GM12872 (cell line): ENCODE results near the gene METTL15.

Source experiments
- TF ChIP-seq, protein P1 (sequence below): IDR thresholded peaks from 3 replicates; pipeline ENCODE4 v1.5.1; 2011; ENCODE audit warnings: low read depth, mild to moderate bottlenecking, low read length, moderate library complexity; ENCODE audit not compliant: insufficient read depth

METTL15 gene

DNA sequence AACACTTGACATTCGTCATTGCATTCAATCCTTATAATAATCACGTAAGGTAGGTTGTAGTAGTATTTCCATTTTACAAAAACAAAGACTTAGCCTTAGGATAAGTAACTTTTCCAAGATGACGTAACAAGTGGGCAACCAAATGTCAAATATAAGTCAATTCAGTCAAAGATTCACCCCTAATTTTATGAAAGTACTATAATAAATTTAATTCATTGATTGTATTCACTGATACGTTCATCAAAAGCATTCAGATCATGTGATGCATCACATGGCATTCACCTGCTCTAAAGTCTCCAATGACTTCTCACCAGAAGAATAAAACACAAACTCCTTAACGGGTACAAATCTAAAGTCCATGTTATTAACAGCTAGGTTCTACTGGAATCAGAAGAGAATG lies 2.3 kb upstream of the METTL15 start:
- TF ChIP-seq, protein P1, sequence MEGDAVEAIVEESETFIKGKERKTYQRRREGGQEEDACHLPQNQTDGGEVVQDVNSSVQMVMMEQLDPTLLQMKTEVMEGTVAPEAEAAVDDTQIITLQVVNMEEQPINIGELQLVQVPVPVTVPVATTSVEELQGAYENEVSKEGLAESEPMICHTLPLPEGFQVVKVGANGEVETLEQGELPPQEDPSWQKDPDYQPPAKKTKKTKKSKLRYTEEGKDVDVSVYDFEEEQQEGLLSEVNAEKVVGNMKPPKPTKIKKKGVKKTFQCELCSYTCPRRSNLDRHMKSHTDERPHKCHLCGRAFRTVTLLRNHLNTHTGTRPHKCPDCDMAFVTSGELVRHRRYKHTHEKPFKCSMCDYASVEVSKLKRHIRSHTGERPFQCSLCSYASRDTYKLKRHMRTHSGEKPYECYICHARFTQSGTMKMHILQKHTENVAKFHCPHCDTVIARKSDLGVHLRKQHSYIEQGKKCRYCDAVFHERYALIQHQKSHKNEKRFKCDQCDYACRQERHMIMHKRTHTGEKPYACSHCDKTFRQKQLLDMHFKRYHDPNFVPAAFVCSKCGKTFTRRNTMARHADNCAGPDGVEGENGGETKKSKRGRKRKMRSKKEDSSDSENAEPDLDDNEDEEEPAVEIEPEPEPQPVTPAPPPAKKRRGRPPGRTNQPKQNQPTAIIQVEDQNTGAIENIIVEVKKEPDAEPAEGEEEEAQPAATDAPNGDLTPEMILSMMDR = no peak

DNA sequence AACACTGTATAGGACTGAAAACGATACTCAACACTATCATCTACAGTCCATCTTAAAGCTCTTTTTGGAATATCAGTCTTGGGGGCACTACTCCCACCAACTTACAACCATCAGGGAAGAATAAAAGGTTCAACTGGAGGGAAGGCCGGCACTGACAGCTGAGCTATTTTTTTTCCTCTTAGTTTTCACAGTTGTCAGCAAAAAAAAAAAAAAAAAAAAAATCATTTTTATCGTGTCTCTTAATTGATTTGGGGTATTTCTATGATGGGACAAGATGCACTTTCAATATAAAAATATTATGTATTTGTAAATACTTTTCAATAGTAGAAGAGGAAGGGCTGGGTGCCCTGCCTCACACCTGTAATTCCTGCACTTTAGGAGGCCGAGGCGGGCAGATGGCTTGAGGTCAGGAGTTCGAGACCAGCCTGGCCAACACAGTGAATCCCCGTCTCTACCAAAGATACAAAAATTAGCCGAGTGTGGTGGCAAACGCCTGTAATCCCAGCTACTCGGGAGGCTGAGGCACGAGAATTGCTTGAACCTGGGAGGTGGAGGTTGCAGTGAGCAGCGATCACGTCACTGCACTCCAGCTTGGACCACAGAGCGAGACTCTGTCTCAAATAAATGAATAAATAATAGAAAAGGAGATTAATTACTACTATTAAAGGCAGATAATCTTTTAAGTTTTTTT lies 1.7 kb upstream of the METTL15 start:
- TF ChIP-seq, protein P1 = no peak

- TF ChIP-seq, protein P1 = no peak
Observed at GRCh38 chr11:28107191-28107749, 918 bp upstream of the METTL15 start.

DNA sequence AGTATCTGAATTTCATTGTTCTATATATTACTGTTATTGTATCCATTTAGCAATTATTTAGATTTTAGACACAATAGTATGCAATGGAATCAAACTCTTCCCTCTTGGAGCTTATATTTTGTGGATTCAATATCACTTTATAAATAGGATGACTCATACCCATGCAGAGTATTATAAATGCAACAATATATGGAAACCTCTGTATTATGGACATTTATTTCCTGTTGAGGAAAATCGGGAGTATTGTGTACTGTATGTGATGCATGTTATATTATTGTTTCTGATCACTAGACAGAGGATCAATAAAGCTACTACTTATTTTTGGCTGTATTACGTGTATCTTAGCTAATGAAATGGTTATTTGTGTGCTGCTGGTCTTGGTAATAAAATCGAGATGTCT lies 770 bp downstream of the METTL15 start:
- TF ChIP-seq, protein P1 = no peak

DNA sequence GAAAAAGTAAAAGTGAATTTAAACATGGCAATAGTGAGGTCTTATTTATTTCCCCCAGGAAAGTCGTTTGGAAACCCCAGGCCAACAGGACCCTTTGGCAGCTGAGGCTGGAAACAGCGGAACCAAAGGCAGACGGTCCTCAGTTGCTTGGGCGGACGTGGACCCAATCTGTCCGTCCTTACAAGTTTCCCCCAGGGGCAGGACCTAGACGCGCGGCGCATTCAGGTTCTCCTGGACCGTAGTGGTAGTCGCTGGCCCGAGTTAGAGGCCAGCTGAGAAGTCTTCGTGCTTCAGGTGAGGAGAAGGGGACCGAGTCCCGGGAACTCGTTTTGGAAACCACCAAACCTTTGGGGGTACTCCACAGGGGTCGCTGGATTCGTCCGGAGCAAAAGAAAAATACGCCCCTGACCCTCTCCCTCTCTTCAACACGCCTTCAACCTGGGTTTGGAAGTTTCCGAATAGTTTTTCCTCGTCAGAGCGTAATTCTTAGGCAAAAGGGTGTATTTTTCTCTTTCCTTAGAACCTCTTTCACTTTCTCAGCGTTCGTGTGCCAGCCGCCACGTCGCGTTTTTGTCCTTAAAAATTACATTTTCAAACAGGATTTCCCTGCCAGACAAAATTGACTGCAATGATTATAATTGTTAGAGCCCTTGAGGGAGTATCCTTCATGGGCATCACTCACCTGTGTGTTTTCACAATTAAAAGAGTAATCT lies 2.1 kb downstream of the METTL15 start:
- TF ChIP-seq, protein P1 = no peak

DNA sequence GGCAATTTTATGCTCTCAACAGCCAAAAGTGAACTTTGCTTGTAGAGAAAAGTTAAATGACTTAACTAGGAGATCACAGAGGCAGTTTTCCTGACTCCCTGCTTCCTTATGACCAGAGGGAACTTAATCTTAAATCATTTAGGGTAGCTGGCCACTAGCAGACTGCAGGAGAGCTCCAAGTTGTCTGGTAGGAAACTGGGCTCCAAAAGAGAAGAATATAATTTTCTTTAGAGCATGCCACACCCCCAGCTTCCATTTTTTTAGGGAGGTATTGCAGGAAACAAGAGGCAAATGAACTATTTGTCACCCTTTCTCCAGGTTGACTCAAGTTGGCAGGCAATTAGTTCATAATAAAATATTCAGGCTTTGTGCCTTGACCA lies 2.6 kb downstream of the METTL15 start:
- TF ChIP-seq, protein P1 = no peak

DNA sequence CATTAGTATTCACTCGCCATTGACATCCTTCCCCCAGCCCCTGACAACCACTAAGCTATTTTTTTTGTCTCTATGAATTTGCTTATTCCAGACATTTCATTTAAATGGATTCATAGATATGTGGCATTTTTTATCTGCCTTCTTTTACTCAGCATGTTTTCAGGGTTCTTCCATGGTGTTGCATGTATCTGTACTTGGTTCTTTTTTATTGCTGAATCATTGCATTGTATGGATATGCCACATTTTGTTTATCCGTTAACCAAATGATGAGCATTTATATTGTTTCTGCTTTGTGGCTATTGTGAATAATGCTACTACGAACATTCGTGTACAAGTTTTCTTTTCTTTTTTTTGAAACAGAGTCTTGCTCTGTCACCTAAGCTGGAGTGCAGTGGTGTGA lies 5.9 kb downstream of the METTL15 start:
- TF ChIP-seq, protein P1 = no peak
